HG03460 (cell line): ENCODE data around the gene TCERG1L.

ENCODE experiments used
- ATAC-seq: cut with Tn5 transposase; IDR thresholded peaks from one replicate; pipeline ENCODE4 v1.9.1; 2021; ENCODE audit not compliant: unreplicated experiment

The TCERG1L gene

DNA sequence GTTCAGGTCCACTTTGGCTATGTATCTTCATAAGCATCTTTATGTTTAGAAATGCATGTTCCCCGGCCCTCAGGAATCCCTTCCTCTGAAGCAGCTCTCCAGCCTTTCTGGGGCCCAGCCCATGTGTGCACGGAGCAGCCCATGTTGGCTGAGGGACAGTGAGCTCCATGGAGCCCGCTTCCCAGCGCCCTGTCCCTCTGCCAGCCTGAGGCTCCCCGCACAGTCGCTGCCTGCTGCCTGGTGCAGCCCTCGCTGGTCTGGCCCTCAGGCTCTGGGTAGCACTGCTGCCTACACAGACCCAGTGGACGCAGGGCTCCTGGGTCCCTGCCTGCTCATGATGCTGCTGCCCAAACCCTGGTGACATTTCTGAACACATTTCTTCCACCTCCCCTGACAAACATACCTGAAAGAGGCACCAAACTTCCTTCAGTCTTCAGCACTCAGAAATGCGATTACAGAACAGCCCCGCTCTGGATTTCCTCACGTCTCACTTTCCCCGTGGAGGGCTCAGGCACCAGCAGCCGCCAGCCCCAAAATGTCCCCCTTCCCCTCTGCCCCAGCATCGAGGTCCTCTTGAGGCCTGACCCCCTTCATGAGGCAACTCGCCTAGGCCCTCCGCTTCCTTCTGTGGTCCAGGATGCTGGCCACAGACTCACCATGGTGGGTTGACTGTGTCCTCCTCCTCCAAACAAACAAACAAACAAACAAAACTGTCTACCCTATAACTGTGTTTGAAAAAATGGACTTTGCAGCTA, 5.0 kb upstream of the TCERG1L start:
- ATAC-seq, result no peak

DNA sequence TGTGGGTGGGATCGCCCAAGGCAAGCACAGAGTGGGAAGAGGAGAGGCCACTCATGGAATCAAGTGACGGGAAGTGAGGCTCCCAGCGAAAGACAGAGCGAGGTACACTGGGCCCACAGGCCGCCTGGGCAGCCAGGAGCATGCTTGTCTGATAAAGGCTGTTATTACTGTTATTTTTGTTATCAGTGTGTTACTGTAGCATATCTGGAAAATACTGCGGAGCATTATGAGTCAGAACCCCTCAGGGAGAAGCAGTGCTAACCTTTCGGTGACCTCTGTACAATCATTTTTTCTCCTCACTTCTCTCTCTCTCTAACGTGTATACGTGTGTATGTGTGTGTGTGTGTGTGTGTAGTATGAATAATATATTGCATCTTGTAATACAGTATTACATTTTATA, 3.8 kb upstream of the TCERG1L start:
- no peak for ATAC-seq

DNA sequence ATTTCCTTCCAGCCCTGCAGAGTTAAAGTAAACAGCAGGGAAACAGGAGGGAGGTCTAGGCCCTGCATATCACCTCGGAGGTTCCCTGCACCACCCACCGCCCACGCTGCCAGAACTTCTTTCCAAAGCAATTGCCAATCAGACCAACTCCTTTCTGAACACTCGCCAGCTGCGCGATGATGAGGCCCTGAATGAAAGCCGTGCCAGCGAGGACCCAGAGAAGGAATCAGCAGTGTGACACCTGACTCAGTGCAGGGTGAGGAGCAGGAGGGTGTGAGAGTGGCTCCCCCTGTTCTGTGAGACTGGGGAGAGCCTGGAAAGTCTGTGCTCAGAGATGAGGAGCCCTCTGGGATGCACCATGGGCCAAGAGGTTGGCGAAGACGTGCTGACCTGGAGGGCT, 3.3 kb upstream of the TCERG1L start:
- ATAC-seq, result no peak

DNA sequence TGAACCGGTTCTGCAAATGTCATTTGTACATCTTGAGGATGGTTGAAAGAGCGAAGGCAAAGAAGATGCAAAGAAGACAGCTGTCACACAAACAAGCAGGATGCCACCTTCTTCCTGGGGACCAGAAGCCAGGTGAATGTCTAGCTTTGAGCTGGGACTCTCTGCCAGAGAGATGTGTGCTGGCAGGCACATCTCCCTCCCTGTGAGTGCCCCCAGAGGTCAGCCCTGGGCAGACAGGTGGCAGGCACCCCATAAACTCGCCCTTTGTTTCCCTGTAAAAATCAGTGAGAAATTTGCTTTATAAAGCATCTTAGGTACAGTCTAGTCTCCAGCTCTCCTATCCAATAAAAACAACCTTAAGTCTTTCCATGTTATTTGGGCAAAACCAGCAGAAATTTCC, 2.6 kb upstream of the TCERG1L start:
- ATAC-seq, result no peak

DNA sequence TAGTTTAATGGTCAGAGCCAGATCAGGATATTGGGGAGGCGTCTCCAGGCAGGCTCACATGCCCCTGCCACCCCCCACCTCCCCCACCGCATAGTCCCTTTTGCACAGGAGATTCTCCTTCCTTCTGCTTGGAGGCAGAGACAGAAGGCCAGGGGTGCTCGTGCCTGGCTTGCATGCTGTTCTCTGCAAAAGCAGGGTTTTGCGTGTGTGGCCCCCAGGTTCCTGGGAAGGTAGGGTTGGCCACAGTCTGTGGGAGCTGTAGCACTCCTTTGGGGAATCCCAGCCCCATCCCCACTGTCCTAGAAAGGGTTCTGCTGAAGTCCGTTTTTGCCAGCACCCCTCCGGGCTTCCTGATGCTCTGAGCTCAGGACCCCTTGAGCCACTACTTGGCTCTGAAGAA, 1.9 kb upstream of the TCERG1L start:
- ATAC-seq, result no peak

DNA sequence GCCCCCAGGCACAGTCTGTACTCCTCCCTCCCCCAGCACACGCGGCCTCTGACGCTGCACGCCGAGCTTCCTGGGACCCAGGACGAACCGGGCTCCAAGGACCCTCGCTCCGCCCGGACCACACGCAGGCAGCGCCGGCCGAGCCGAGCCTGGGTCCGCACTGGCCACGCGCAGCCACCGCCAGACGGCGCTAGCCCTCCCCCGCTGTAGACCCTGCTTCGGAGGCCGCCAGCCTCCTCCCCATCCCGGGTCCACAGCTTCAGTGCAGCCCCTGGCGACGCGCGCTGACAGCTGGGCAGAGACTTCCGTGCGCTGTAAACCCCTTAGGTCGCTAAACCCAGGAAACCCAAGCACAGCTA, 936 bp upstream of the TCERG1L start:
- ATAC-seq, result no peak

DNA sequence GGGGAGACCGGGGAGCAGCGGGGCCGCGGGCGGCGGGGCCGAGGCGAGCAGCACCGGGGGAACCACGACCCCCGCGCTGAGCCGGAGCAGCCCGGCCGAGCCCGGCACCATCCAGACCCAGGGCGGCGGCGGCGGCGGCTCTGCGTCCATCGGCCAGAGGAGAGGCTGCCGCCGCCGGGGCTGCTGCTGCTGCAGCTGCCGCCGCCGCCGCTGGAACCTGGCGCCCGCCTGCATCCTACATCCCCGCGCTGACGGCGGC, 190 bp downstream of the TCERG1L start:
- ATAC-seq, result no peak

DNA sequence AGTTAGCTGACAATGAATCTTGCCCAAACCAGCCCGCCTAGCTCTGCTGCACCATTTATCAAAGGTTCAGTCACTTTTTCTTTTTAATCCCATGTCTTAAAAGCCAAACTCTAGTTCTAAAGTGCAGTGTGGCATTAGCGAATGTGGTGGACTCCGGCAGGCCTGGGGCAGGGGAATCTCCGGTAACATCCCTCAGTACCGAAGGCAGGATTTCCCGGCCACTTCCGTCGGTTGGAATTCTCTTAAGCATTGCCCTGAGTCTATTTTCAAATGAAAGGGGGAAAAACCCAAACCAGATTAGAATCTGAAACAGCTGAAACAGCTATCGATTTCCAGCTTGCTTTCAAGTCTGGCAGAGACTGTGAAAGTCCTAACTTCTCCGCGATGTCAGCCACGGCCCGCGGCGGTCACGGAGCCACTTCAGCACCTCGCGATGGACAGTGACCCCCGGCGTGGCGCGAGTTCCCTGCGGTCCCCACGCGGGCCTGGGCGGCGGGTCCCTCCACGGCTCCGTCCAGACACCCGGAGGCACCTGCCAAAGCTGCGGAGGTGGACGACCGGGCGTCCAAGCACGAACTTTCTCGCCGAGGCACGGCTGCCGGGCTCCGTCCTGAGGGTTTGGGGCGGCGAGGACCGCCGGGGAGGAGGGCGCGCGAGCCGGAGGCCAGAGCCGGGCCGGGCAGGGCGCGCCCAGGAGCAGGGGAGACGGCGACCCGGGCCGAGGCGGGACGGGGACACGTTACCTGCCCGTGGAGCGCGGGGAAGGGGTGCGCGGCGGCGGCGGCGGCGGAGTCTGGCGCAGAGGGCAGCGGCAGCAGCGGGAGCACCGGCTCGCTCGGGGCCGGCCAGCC, 745 bp downstream of the TCERG1L start:
- ATAC-seq, result no peak

DNA sequence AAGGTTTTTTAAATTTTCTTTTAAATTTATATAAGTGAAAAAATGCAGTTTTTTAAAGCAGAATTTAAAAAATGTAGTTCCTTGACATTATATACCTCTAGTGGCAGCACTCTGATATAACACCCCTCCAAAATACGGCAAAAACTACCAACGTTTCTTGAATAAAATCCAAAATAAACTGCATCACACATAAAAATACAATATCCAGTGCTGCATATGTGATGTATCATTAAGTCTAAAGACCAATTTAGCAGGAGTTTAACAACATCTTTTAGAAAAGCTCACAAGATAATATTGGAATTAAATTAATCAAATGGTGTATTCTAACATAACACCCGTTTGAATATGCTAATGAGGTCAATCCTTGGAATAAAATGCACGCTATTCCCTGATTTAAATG, 1.4 kb downstream of the TCERG1L start:
- no peak for ATAC-seq

DNA sequence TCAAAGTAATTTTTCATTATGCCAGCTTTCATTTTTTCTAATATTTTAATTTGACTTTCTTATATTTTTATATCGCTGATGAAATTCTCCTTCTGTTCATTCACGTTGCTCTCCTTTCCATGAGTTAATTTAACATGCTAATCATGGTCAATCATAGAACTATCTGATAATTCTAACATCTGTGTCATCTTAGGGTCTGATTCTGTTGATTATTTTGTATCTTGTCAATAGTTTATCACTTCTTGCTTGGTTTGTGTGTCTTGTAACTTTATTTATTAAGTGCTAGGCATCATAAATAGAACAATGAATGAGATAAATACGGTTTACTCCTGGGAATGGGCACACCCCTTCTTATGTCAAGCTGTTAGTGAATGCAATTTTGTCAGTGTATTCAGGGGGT, 11.0 kb downstream of the TCERG1L start:
- ATAC-seq, result no peak

DNA sequence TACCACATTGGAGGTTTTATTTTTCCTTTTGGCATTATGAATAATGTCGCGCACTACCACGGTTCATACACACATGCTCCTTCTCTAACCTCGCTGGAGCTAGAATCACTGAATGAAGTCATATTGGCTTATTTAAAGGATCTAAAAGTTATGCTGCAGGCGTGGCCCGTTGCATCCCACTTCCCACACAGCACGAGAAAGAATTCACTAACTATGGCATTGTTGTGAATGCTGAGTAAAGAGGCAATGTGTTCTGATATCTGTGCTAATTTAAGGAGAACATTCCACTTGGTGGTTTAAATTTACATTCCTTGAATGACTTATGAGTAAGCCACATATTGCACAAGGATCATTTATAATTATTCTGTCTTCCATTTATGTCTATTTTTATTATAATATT, 20.7 kb downstream of the TCERG1L start:
- ATAC-seq, result no peak

DNA sequence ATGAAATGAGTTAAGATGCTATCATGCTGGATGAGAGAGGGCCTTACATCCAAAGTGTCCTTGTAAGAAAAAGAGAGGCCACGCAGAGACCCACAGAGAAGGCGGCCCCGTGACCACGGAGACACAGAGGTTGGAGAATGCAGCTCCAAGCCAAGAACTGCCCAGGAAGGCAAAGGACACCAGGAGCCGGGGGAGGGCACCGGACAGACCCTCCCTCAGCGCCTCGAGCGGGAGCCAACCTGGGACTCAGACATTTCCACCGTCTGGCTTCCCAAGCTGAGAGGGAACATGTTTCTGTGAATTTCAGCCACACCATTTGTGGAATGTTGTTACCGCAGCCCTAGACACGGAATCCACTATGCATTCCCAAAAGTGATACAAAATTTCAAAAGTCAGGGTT, 22.9 kb downstream of the TCERG1L start:
- ATAC-seq, result no peak

DNA sequence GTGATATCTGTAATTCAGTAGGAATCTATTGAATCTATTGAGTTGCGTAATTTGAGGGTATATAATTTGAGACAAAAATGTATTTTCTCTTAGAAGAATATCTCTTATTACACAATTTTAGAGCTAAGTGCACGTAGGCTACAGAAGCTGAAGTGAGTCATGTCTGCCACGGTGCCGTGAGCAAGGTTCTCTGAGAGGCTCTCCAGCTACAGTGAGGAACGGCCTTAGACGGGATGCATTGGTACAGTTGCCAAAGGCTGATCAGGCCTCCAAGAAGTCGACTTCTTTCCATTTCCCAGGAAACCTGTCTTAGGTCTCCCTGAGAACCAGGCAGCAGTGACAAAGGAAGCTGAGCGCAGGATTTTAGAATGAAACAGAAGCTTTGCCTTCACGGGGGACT, 28.6 kb downstream of the TCERG1L start:
- no peak for ATAC-seq

DNA sequence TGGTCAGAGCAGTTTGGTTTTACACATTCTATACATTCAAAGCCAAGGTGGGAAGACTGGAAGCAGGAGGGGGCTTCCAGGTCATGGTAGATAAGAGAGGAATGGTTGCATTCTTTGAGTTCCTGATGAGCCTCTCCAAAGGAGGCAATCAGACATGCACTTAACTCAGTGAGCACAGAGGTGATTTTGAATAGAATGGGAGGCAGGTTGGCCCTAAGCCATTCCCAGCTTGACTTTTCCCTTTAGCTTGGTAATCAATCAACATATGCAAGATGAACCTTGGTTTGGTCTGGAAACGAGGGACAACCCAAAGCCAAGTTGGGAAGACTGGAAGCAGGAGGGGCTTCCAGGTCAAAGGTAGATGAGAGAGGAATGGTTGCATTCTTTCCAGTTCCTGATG, 31.4 kb downstream of the TCERG1L start:
- no peak for ATAC-seq

DNA sequence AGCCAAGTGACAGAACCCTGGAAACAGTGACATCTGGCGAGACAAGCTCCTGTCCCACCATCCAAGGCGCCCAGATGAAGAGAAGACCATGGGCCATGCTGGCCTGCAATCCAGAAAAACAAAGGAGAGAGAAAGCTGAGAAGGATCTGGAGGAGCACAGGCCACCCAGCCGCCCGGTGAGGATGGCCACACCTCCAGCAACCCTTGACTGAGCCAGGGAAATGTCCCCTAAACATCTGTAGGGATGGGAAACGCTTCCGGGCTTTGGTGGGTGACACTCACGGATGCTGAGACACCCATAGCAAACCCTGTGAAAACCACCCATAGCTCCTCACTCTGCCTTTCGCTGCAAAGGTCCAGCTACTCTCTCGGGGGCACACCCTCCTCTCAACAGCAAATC, 32.0 kb downstream of the TCERG1L start:
- ATAC-seq, result no peak

DNA sequence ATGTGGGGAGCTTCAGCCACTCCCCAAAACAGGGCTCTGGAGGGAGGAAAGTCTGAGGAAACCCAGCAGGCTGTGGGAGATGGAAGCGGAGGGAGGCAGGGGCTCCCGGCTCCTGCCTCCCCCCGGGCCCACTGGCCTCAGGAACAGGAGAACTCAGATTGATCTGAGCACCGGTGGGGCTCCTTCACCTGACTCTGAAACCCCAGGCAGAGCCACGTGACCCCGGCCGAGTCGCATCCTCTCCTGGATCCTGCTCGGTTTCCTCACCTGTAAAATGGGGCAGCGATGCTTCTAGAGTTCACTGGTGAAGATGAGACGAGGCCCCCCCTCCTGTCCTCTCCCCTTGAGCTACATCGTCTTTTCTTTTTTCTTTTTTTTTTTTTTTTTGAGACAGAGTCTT, 33.6 kb downstream of the TCERG1L start:
- no peak for ATAC-seq

DNA sequence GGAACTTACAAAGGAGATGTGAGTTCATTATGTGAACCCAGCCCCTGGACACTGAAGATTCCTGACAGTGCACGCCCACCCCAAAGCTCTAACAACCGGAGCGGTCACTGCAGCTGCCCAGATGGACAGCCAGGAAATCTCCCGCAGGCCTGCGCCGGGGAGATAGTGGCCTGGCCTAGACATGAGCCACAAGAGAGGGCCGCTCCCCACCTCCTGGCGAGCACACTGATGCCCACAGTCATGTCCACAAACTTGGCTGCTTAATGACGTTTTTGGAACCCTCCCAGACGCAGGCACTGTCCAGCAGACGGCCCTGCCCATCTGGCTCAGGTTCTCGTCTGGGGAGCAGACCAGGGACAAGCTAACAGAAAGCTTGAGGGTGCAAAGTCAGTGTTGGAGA, 34.2 kb downstream of the TCERG1L start:
- no peak for ATAC-seq

DNA sequence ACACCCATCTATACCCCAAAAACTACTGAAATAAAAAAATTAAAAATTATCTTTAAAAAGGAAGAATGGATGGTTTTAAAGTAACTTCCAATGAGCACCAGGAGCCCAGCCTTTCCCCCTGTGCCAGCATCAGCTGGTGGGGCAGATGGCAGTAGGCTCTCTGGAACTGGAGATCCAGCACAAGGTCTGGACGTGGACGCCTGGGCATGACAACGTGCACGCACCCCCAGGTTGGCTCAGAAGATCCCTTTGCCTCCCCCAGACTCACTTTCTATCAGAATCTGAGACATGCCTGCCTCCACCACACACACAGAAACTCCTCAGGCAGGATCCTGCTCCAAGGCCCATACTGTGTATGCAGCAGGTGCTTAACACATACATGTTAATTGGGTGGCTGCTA, 35.8 kb downstream of the TCERG1L start:
- ATAC-seq, result no peak

DNA sequence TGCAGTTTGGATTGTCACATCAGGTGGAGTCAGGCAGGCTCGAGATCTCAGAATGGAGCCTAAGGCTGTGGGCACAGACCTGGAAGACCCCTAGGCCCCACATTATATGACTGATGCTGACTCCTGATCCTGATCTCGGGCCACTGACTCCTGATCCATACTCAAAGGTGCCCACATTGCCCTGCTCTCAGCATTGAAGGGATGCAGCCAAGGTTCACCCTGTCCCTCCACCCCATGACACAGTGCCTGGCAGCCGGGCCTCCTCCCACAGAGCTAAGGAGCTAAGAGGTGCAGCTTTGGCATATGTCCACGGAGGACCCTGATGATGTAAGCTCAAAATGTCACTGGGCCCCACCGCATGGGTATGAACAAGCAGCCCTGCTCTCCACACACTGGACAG, 36.6 kb downstream of the TCERG1L start:
- no peak for ATAC-seq

DNA sequence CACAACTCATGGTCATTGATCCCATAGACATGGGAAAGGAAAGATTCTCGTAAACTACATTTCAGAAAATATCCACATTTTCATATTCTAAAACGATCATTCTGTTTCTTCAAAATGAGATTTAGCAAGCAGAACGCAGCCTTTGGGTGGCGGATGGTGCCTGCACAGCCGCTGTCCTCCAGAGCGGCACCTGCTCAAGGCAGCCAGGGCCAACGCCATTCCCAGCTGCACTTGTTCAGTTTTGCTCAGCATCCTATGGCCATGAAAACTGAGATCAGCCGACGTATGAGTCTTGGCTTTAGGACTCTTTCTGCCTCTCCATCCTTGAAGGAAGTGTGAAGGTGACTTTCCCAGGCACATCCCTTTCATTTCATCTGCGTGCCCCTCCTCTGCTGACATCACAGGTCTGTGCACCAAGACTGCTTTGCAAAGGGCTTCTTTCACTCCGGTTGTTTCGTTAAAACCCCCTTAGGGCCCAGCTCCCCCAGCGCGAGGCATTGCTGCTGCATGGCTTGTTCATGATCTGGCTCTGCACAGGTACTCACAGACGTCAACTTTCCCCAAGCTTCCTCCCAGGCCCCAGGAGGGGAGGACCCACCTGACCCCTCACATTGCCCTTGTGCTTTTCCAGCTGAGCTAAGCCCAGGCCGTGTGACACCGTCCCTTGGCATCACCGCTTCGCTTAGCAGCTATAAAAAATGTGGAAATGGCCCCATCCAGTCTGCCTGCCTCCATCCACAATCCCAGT, 37.2 kb downstream of the TCERG1L start:
- no peak for ATAC-seq

DNA sequence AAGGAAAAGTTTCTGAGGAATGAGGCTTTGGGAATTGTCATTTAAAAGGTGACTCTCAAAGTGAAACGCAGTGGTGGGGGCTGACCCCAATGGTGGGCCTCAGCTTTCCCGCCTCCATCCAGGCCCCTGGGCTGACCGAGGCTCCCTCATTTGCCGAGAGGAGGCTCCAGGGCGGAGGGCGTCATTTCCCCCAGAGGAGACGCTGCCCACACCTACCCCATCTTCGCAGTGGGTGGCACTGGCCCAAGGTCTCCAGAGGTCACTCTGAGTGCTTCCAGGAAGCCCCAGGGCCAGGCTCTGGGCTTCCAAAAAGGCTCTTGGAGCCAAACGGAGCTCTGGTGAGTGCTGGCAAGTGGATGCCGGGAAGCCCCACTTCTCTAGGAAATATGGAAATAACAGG, 38.0 kb downstream of the TCERG1L start:
- ATAC-seq, result no peak

DNA sequence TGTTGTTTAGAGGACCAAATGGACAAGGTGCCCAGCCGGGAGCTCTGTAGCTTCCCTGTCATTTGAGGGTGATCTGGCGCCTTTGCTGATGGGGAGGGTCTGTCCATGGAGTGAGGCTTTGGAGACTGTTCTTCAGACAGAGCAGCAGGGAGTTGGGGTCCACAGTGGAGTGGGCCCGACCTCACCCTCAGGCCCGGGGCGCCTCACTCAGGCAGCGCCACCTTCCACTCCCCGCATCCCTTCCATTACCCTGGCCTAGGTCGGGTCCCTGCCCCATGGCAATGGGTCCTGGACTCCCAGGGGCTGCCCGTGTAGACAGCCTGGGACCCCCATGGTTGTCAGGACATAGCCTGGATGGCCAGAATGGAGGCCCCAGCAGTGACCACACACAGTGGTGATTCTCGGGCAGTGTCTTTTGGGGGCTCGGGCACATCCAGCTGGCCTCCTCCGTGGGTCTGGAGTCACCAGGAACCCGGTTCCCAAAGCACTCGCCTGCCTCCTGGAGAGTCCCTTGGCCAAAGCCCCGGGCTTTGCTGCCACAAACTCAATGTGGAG, 38.5 kb downstream of the TCERG1L start:
- no peak for ATAC-seq
